Measurements from ENCODE around the gene TBCA.
"Not testable (repeated sequence)": the region's sequence is repeated elsewhere in the genome, so short reads cannot be mapped to it uniquely, and the experiment has no call there.

TBCA gene

GRCh38 chr5:77707791-77708190, 68.3 kb downstream of the TBCA start:
- DNase-seq: no peak

- not testable (repeated sequence) for DNase-seq
Measured at GRCh38 chr5:77699569-77699968, 76.6 kb downstream of the TBCA start.

GRCh38 chr5:77698920-77699319, 77.2 kb downstream of the TBCA start:
- no peak for DNase-seq

DNA sequence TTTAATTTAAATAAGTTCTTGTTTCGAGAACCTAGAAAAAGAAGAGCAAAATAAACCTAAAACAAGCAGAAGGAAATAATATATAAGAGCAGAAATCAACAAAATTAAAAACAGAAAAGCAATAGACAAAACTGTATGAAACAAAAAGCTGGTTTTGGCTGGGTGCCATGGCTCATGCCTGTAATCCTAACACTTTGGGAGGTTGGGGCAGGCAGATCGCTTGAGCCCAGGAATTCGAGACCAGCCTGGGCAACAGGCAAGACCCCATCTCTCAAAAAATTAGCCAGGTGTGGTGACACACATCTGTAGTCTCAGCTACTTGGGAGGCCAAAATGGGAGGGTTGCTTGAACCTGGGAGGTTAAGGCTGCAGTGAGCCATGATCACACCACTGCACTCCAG, 78.4 kb downstream of the TBCA start:
- DNase-seq: no peak

DNA sequence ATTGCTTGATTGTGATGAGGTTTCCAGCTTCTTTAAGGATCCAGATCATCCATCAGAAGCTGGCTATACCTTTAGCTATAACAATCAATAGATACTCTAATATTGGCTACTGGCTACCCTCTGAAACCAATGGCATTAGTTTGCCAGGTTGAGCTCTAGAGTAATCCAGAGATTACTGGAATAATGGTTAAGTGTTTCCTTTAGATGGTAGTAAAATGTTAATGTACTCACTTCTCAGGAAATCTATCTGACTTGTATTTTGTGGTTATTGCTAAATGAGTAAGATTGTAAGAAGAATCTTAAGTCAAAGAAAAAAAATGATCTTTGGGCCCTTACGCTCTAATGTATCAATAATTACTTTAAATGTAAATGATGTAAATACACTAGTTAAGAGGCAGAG, 80.0 kb downstream of the TBCA start:
- no peak for DNase-seq

DNA sequence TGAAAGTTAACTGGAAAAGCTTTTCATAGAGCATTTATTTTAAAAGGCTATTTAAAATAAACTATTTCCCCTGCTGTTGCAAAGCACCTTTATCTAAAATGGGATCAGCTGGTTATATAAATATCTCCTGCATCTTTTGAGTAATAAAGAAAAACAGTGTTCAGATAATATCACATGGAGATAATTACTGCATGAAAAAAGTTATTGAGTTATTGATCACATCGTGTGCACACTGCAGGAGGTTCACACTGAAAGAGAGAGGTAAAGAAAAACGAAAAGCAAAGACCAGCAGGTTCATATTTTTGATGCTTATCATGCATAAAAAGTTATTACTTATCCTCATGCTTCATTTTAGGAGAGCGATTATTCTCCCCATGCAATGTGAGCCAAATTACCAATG, 82.2 kb downstream of the TBCA start:
- no peak for DNase-seq

GRCh38 chr5:77683171-77683732, 92.9 kb downstream of the TBCA start:
- DNase-seq: no peak

DNA sequence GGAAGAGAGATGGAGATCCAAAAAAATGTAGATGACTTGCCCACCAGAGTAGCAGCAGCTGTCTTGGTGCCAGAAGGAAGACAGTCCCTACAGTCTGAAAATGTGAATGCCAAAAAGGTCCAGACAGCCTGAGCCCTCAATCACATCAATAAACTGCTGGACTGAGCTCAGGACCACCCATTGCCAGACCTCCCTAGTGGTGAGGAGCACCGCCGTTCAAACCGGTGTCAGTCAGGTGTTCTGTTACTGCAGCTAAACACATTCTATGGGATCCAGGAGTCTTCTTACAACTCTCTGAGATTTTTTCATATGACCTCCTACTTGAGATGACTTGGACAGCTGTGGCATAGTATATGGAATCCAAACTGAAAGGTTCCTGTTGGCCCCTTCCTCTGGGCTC, 105.6 kb downstream of the TBCA start:
- DNase-seq: no peak

- DNase-seq: no peak
Measured at GRCh38 chr5:77669677-77670076, 106.5 kb downstream of the TBCA start.

DNA sequence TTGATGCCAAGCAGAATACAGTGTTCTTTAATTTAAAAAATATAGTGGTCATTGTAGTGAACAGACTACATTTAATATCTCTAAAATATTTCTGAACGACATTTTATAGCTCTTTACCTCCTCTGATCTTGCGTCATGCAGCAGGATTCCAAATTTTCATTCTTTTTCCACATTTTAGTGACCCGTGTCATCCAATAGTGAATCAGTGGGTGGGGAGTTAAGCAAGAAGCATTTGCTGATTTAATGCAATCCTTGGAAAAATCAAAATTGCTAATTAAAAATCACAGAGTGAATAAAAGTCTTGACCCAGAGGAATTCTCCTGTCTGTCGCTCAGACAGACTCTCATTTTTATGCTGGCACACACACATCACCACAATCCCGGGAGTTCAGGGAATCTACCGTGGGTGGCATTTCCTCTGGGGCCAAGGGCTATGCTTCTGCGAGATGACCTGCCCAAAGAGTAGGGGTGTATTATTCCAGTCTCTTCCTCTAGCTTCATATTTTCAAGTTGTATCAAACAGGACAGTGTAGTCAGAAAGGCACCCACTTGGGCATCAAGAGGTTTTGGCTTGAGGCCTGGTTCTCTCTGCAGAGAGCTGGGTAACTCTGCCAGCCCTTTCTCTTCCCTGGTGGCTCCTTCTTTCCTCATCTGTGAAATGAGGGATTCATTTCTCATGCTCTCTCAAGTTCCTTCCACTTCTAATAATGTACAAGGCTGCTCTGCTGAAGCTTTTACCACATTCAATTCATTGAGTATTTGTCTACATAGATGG, 112.9 kb downstream of the TBCA start:
- no peak for DNase-seq

- no peak for DNase-seq
Measured at GRCh38 chr5:77662635-77663034, 113.5 kb downstream of the TBCA start.

- DNase-seq: no peak
Measured at GRCh38 chr5:77658662-77659061, 117.5 kb downstream of the TBCA start.

DNA sequence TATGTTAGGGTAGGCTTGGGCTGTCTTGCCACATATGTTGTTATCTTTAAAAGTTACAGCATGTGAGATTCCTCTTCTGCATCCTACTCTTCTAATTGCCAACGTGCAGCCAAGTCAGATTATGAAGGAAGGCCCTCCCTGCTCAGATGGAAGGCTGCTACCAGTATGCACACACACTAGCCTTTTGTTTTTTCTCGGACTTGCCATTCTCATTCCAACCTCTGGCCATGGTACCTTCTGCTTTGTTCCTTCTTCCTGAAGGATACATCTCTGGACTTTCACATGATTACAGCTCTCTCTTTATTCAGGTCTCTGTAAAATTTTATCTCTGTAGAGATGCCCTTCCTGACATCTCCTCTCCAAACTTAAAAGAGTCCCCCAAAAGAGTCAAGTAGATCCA, 124.8 kb downstream of the TBCA start:
- DNase-seq: no peak

- no peak for DNase-seq
Measured at GRCh38 chr5:77650686-77651085, 125.5 kb downstream of the TBCA start.

DNA sequence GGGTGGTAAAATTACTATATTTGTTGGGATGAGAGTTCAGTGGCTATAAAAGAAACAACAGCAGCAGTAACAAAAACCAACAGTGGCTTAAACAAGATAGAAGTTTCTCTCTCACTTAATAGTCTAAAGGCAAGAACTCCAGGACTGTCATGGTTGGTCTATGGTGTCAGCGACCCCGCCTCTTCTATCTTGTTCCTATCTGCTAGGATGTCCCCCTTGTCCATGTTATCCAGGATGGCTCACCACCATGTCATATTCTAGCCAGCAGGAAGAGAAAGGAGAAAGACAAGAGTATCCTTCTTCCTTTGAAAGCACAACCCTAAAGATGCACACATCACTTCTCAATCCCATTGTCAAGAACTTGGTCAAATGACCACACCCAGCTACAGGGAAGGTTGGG, 126.4 kb downstream of the TBCA start:
- no peak for DNase-seq

DNA sequence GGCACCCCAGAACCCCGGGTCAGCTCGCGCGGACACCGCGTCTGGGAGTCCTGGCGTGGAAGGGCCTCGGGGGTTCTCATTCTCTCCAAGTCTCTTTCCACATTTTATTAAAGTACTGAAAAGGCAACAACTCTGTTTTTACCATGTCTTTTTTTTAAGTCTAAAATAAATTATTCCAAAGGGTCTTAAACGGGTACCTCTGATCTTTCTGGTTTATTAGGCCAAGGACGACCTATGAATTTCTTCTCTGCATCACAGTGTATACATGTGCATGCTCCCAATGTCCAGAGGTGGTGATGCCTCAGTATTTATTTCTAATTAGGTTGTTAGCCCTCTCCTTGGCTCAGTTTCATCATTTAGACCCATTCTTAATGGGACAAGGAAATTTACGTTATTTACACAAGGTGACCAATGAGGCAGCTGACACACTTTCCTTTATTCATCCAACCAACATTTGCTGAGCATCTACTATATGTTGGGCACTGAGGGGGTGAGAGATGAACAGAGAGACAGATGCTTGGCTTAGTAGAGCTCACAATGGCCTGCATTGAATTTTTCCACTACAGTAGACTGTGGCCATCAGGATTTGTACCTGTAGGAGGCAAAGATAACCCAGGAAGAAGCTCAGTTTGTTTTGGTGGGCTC, 130.0 kb downstream of the TBCA start:
- DNase-seq: no peak

DNA sequence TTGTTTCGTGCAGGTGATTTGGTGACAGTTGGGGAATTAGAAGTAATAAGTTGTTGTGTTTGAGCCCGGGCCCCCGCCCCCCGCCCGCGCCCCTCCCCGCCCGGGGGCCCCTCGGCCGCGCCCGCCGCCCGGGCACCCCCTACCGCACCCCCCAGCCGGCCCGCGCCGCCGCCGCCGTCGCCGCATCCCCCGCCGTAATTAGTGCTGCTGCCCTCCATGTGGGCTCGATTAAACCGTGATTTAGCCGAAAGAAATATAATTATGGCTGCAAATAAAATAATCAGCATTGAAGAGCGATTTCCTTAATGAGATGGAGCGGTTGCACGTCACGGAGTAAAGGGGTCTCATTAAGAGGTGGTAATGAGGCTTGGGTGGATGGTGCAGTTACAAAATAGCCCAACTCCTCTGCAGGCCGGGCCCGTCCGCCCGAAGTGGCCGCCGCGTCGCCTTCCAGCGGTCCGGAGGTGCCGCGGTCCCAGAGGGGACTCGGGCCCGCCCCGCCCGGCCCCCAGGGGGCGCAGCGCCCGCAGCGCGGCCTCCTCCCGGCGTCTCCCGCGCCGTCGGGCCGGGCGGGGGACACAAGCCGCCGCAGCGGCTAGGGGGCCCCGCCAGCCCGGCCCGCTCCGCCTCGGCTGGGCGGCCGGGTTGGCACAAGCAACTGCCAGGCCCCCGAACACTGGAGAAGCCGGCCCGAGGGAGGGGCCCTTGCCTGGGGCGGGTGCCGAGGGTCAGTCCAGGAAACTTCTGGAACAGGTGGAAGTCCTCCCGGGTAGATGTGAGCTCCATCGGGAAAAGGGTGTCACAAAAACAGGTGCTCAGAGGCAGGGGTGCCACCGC, 130.8 kb downstream of the TBCA start:
- DNase-seq: peak; percentile 25

DNA sequence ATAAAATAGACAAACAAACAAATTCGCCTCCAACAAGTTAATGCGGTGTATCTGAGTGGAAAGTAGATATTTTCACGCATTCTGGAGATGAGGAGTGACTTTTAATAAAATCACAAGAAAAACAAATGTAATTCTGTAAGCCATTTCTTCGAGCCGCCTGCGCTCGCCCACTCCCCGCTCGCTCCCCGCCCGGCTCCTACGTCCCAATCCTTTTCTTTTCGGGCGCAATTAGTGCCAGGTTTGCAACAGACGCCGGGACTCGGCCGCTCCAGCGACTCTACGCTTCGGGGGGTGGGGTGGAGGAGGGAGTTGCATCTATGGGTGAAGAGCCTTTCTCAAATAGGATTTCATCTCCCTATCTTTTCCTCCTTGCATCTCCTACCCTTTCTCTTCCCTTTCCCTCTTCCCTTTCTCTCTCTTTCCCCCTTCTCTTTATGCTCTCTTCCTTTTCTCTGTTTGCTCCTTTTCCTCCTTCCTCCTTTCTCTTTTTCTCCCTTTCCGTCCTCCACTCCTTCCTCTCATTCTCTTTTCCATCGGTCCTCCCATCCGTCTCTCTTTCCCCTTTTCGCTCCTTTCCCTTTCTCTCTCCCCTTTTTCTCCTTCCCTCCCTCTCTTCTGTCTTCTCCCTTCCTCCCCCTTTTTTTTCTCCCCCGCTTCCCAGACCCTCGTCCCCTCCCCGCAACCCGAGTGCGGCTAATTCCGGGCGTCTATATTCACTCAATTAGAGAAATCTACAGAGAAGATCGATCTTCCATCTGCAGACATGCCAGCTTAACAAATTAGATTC, 131.6 kb downstream of the TBCA start:
- no peak for DNase-seq

GRCh38 chr5:77643654-77644370, 132.3 kb downstream of the TBCA start:
- no peak for DNase-seq

DNA sequence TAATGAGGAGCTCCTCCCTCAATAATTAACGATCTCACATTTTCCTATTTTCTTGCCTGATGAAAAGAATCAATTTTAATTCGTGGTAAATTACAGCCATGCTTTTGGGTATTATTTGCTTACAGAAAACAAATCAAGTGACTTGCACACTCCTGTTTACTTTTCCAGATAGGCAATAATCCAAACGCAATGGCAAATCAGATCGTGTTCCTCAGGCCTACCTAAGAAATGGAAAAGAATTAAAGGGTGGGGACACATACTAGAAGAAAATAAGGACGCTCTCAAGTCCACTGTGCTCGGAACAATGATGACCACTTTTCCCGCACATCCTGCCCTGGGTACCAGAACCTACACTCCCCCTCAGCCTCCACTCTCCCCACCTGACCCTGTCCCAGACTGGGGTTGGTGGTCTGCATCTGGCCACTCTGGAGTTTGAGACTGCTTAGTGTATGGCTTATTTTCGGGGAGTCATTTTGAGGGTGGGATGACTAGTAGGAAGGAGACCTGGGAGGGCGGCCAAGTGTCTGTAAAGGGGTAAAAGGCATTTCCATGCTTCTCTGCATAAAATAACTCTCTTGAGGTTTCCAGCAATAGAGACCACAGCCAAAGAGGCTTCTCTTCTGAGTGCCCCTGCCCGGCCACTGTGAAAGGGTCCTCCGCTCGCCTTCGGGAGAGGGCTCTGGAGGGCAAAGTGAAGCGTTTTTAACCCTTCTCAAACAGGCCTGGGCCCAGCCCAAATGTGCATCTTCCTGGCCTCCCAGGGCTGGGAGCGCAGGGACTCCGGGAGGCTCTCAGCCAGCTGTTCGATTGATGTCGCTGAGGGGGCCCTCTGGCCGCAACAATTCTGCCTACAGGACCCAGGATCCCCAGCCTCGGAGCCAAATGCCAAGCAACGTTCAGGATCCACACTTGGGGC, 133.1 kb downstream of the TBCA start:
- no peak for DNase-seq
